Endometrial microvascular endothelial cells (primary cell): Measurements from ENCODE around the gene CKB. TPM values are rescaled to one million over a fixed set of nuclear protein-coding genes. Genes with fewer than 3 reads are reported as not detected.

Experiments
- in situ Hi-C: cut with HindIII; loops from 2 replicates; pipeline ENCODE4 v1.10.0; 2017; ENCODE audit warnings: low sequenced_read_pairs, low pct_unique_long_range_greater_than_20kb; ENCODE audit errors: inconsistent ontology term
- total RNA-seq: library from RNA; depleted of rRNA; stranded (reverse); fragments of >200 nt; gene quantifications from one replicate; pipeline ENCODE4 v1.2.3, GENCODE V29; 2015; ENCODE audit errors: inconsistent ontology term

Gene CKB
- total RNA-seq, 1 donor from 2014 or later = not detected

DNA sequence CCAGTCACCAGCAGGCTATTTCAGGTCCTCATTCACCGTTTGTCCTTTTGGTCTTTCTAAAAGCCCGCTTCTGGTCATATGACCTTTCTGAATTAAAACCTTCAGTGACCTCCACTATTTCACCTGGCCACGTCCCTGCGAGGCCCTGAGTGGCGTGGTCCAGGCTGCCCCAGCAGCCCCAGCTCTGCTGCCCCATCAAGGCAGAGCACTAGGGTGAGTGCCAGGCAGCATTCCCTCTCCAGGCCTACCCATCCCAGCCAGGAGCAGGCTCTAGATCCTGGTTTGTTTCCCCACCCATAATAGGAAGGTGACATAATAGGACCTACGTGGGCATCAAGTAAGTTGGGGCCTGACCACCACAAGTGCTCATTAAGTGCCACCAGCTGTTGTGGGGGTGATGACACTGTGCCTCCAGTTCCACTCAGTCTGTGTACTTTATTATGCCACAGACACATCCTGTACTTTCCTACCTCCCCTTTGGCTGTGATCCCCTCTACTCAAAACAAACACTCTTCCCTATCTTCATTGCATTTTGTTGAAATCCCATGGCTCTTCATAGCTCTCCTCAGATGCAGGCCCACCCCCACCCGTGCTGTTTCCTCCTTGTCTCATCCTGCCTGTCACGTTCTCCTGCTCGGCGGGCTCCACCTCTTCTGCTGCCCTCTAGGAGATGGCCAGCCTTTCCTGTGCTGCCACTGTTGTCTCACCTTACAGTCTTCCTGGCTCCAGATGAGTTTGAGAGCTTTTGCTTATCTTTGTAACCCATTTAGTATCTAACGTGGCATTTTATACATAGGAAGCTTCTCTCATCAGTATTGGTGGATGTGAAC is 21.4 kb downstream of the CKB start:
- in situ Hi-C loops = no loop called here

DNA sequence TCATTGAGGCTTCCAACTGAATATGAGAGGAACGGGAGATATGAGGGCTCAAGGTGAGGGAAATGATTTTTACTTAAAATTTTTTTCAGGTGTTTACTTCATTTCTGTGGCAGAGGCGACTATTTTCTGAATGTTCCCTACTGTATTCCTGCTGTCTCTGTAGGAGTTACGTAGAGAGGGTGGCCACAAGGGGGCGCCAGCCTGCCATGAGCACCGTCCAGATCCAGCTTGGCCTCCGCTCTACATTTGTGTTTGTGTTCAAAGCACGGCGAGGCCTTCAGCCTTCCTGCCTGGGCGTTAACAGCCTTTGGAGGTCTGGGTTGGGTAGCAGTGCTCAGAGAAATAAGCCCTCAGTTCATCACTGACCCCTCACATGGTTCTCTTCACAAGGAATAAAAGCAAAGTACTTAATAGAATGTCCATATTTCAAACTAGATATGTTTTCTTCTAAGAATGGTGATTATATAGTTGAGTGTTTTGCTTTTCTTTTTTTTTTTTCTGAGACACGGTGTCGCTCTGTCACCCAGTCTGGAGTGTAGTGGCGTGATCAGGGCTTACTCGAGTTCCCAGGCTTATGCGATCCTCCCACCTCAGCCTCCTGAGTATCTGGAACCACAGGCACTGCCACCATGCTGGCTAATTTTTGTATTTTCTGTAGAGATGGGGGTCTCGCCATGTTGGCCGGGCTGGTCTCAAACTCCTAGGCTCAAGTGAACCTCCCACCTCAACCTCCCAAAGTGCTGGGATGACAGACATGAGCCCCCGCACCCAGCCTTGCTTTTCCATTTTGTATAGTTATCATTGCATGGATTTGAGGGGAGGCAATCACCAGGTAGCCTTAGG is 22.3 kb downstream of the CKB start:
- in situ Hi-C loops = no loop called here

GRCh38 chr14:103499709-103500108 is 22.9 kb downstream of the CKB start:
- in situ Hi-C loops = no loop called here

GRCh38 chr14:103496776-103497175 is 25.9 kb downstream of the CKB start:
- in situ Hi-C loops = no loop called here

GRCh38 chr14:103495854-103496253 is 26.8 kb downstream of the CKB start:
- in situ Hi-C loops = no loop called here

DNA sequence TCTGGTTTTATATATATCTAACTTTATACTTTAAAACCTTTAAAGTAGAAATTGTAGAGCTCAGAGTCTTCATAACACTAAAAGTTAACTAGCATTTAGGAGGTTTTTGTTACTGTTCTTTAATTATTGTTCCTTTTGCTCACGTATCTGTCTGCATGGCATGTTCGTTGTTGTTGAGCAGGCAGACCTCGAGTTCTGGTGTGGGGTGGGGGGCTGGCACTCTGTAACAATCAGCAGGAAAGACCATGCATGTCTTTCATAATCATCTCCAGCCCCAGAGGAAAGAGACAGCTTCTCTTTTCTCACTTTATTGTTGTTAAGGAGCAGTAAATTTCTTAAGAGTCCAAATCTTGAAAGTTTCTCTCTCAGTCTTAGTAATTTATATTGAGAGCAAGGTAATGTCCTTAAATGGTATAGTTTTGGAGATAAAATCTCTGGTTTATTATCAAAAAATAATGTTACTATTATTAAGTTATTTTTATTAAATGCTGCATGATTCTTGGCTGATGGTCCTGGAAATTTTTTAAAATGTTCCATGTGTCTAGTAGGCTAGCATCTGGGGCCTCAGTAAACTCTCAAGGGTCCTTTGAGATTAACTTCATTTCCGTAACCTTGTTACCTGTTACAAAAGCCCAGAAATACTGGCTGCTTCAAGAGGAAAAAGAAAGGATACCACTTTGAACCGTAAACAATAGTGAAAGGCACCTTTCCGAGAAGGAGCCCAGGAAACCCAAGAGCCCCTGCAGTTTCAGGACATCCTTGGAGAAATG is 30.3 kb downstream of the CKB start:
- in situ Hi-C loops = no loop called here

GRCh38 chr14:103491691-103492090 is 30.9 kb downstream of the CKB start:
- in situ Hi-C loops = no loop called here

- in situ Hi-C loops = no loop called here
Observed at GRCh38 chr14:103489621-103490020, 33.0 kb downstream of the CKB start.

DNA sequence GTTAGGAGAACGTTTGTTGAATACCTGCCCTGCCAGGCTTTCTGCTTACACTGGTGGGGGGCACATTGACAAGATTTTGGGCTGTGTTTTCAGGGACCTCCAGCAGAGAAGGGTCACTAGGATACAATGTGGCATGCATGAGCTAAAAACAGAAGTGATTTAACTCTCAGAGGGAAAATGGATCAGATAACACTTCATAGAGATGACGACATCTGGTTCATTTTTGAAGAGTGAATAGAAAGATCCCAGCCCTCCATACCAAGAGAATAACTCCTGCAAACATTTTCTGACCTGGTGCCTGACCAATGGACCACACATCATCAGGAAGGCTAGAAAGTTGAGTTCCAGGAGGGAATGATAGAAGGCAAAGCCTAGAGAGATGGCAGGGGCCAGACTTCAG is 33.7 kb downstream of the CKB start:
- in situ Hi-C loops = no loop called here

- in situ Hi-C loops = no loop called here
Observed at GRCh38 chr14:103488071-103488470, 34.6 kb downstream of the CKB start.

- in situ Hi-C loops = no loop called here
Observed at GRCh38 chr14:103485504-103485903, 37.1 kb downstream of the CKB start.

DNA sequence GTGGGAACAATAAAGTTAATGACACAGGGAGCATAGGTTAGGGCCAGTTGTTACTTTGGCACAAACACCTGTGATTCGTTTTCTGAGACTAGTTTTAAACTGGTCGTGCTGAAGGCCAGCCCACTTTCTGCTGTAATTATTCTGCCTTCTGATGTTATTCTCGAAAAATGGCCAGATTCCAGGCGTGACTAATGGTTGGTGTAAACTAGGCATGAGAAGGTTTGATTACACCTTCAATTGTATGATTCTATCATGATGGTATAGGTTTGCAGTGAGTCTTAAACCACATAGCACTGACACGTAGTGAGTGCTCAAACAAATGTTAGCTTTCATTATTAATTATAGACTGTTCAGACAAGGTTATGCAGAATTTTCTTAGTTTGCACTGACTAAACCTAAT is 39.0 kb downstream of the CKB start:
- in situ Hi-C loops = no loop called here

- in situ Hi-C loops = no loop called here
Observed at GRCh38 chr14:103480595-103480994, 42.0 kb downstream of the CKB start.

DNA sequence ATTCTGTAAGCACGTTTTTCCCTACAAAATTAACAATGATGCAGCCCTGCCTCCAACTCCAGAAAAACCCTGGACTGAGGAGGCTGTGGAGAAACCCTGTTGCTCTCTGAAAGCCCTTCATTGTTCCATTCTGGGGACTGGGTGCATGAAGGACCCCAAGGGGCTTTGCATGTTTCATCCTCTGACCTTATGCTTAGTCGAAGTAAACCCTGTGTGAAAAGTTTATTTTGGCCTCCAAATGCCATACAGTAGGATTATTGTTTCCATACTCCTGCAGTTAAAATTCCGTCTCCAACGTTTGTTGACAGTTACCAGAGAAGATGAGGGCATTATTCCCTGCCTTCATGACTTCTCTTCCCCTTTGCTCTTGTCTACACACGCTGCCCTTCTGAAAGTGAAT is 46.0 kb downstream of the CKB start:
- in situ Hi-C loops = no loop called here

GRCh38 chr14:103476065-103476464 is 46.6 kb downstream of the CKB start:
- in situ Hi-C loops = no loop called here

- in situ Hi-C loops = no loop called here
Observed at GRCh38 chr14:103474893-103475292, 47.7 kb downstream of the CKB start.

- in situ Hi-C loops = no loop called here
Observed at GRCh38 chr14:103472939-103473338, 49.7 kb downstream of the CKB start.
